Measurements from ENCODE around the gene GUCA1A.

GRCh38 chr6:42135722-42136121 is 37.4 kb upstream of the GUCA1A start:
- TF ChIP-seq CTCF (conservative IDR thresholded peaks at IDR 0.05 in 1 of 2, IDR thresholded peaks at IDR 0.05 in 1 of 2; ENCODE audit: extremely low read depth in 1 of 2, insufficient read depth in 1 of 2, low read depth in 1 of 2, low read length in 2 of 2) (no peak), EZH2 (IDR thresholded peaks at IDR 0.05; ENCODE audit: borderline replicate concordance, low read length) (no peak)
